OCI-LY1 (cell line): ENCODE measurements around the gene SLC18B1.

ENCODE experiments used
- H2AFZ ChIP-seq: fragments of 200-600 bp; sonication (generic), shearing (Covaris generic); 2 replicates; pipeline ENCODE4 v1.6.0; 2014; ENCODE audit warnings: antibody characterized with exemption, mild to moderate bottlenecking, low read length
- H3F3A ChIP-seq: fragments of 200-600 bp; sonication (generic), shearing (Covaris generic); 2 replicates; pipeline ENCODE4 v1.6.0; 2014; ENCODE audit warnings: mild to moderate bottlenecking, antibody characterized with exemption, low read length, moderate library complexity; ENCODE audit not compliant: insufficient read depth
- H3K27ac ChIP-seq: fragments of 200-600 bp; sonication (generic); 2 replicates; pipeline ENCODE4 v1.5.1; 2014; ENCODE audit warnings: low read length, mixed run types, mild to moderate bottlenecking, low read depth; ENCODE audit not compliant: poor library complexity, severe bottlenecking
- H3K27me3 ChIP-seq: fragments of 200-600 bp; sonication (generic); 2 replicates; pipeline ENCODE4 v1.6.0; 2014; ENCODE audit warnings: antibody characterized with exemption, mild to moderate bottlenecking, low read length, moderate library complexity; ENCODE audit not compliant: insufficient read depth
- H3K36me3 ChIP-seq: fragments of 200-600 bp; sonication (generic); 2 replicates; pipeline ENCODE4 v1.6.1; 2014; ENCODE audit warnings: mild to moderate bottlenecking, antibody characterized with exemption, low read length, moderate library complexity, mixed read lengths; ENCODE audit not compliant: insufficient read depth
- H3K4me1 ChIP-seq: fragments of 200-600 bp; sonication (generic); 2 replicates; pipeline ENCODE4 v1.5.1; 2014; ENCODE audit warnings: mild to moderate bottlenecking, low read length, moderate library complexity; ENCODE audit not compliant: insufficient read depth, severe bottlenecking
- H3K4me2 ChIP-seq: fragments of 200-600 bp; sonication (generic), shearing (Covaris generic); 2 replicates; pipeline ENCODE4 v1.6.1; 2014; ENCODE audit warnings: low read length
- H3K4me3 ChIP-seq: fragments of 200-600 bp; sonication (generic); 2 replicates; pipeline ENCODE4 v1.5.1; 2014; ENCODE audit warnings: low read length, low read depth, mild to moderate bottlenecking, mixed read lengths; ENCODE audit not compliant: poor library complexity, severe bottlenecking
- H3K79me2 ChIP-seq: fragments of 200-600 bp; shearing (Covaris generic); 2 replicates; pipeline ENCODE4 v1.6.1; 2016; ENCODE audit warnings: mixed run types, low read length, mixed read lengths; ENCODE audit not compliant: insufficient read depth
- H3K9ac ChIP-seq: fragments of 200-600 bp; sonication (generic), shearing (Covaris generic); 2 replicates; pipeline ENCODE4 v1.6.1; 2014; ENCODE audit warnings: mild to moderate bottlenecking, low read length, mixed read lengths
- H3K9me2 ChIP-seq: fragments of 200-600 bp; sonication (generic), shearing (Covaris generic); 2 replicates; pipeline ENCODE4 v1.6.1; 2014; ENCODE audit warnings: low read depth, mild to moderate bottlenecking, low read length, mixed read lengths
- H3K9me3 ChIP-seq: fragments of 200-600 bp; shearing (Covaris generic); 2 replicates; pipeline ENCODE4 v1.6.1; 2014; ENCODE audit warnings: low read length, mixed read lengths
- H4K20me1 ChIP-seq: fragments of 200-600 bp; sonication (generic), shearing (Covaris generic); 2 replicates; pipeline ENCODE4 v1.6.0; 2016; ENCODE audit warnings: mild to moderate bottlenecking, low read length; ENCODE audit not compliant: insufficient read depth
- EZH2 ChIP-seq: fragments of 200-600 bp; sonication (generic), shearing (Covaris generic); IDR thresholded peaks from 2 replicates; pipeline ENCODE4 v1.8.0; 2017; ENCODE audit warnings: borderline replicate concordance, mixed run types, mild to moderate bottlenecking, antibody characterized with exemption, low read length, moderate library complexity, mixed read lengths
- TF ChIP-seq, protein P1 (sequence below): fragments of 200-600 bp; sonication (generic), shearing (Covaris generic); IDR thresholded peaks from 2 replicates; pipeline ENCODE4 v1.5.1; 2017; ENCODE audit warnings: mild to moderate bottlenecking, antibody characterized with exemption, low read length, moderate library complexity, mixed read lengths

SLC18B1 gene

GRCh38 chr6:132751306-132751705 lies 47.1 kb downstream of the SLC18B1 start:
- no peaks in the 10 kb centered on the region for H3K79me2 ChIP-seq
- TF ChIP-seq EZH2: no peak
- TF ChIP-seq, protein P1, sequence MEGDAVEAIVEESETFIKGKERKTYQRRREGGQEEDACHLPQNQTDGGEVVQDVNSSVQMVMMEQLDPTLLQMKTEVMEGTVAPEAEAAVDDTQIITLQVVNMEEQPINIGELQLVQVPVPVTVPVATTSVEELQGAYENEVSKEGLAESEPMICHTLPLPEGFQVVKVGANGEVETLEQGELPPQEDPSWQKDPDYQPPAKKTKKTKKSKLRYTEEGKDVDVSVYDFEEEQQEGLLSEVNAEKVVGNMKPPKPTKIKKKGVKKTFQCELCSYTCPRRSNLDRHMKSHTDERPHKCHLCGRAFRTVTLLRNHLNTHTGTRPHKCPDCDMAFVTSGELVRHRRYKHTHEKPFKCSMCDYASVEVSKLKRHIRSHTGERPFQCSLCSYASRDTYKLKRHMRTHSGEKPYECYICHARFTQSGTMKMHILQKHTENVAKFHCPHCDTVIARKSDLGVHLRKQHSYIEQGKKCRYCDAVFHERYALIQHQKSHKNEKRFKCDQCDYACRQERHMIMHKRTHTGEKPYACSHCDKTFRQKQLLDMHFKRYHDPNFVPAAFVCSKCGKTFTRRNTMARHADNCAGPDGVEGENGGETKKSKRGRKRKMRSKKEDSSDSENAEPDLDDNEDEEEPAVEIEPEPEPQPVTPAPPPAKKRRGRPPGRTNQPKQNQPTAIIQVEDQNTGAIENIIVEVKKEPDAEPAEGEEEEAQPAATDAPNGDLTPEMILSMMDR: no peak
- H3F3A ChIP-seq: no peaks in the 10 kb centered on the region
- no peaks in the 10 kb centered on the region for H3K9me2 ChIP-seq
- H3K9ac ChIP-seq: no peak overlapping the region
- no peak overlapping the region for H3K27ac ChIP-seq
- H3K27me3 ChIP-seq: no peaks in the 10 kb centered on the region
- peaks cover 57% of the 10 kb centered on the region for H3K36me3 ChIP-seq
- no peak overlapping the region for H3K4me2 ChIP-seq
- H3K4me3 ChIP-seq: no peak overlapping the region
- H4K20me1 ChIP-seq: no peaks in the 10 kb centered on the region
- no peak overlapping the region for H2AFZ ChIP-seq
- peaks cover 10% of the 10 kb centered on the region for H3K4me1 ChIP-seq
- no peaks in the 10 kb centered on the region for H3K9me3 ChIP-seq

DNA sequence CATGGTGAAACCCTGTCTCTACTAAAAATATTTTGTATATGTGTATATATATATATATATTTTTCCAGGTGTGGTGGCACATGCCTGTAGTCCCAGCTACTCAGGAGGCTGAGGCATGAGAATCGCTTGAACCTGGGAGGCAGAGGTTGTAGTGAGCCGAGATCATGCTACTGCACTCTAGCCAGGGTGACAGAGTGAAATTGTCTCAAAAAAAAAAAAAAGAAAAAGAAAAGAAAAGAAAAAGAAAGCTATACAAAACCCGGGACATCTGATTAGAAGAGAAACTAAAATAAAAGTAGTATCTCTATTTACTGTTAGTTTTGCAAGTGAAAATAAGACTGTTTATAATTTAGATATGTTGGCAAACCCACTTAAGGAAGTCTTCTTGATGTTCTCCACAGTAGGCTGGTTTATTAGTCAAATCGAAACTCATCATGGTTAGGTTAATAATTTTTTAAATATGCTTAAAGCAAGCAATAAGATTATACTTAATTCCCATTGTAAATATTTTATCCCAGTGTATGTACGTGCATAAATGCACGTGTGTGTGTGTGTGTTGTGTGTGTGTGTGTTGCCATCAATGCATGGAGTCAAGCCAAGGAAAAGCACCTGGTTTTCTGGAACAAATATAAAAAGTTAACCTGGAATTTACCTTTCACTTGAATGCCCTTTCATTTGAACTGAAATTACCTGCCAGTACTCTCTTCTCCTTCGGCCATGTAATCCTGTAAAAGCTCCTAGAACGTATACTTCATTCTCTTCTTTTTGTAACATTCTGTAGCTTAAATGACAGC lies 47.8 kb downstream of the SLC18B1 start:
- Histone ChIP-seq H3K4me2 (no peak overlapping the region), H2AFZ (no peak overlapping the region), H3K9me2 (no peaks in the 10 kb centered on the region), H3K27ac (no peak overlapping the region), H3K9ac (no peak overlapping the region), H3K36me3 (peaks cover 63% of the 10 kb centered on the region), H3K9me3 (no peaks in the 10 kb centered on the region), H3K4me1 (peaks cover 4% of the 10 kb centered on the region), H3K27me3 (no peaks in the 10 kb centered on the region), H3K4me3 (no peak overlapping the region), H4K20me1 (no peaks in the 10 kb centered on the region), H3K79me2 (no peaks in the 10 kb centered on the region), H3F3A (no peaks in the 10 kb centered on the region)
- no peak for TF ChIP-seq EZH2
- TF ChIP-seq, protein P1: no peak

DNA sequence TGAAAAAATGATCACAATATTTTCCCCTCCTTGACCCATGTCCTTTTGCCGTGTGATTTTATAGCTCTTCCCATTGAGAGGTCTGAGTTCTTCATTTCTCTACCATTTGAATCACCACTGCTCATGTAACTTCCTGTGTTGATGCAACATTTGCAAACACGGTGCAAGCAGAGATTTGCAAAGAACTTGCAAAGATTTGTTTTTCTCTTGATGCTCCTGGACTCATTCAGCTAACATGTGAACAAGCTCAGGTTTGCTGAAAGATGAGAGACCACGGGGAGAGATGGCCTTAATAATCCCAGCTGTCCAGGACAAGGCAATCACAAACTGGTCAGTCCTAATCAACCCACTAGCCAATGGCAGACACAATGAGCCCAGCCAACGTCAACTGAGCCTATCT lies 49.3 kb downstream of the SLC18B1 start:
- Histone ChIP-seq H3K36me3 (peaks cover 77% of the 10 kb centered on the region), H3F3A (no peaks in the 10 kb centered on the region), H2AFZ (no peak overlapping the region), H3K9ac (no peak overlapping the region), H3K79me2 (no peaks in the 10 kb centered on the region), H4K20me1 (no peaks in the 10 kb centered on the region), H3K4me2 (no peak overlapping the region), H3K4me1 (no peaks in the 10 kb centered on the region), H3K4me3 (no peak overlapping the region), H3K27ac (no peak overlapping the region), H3K9me3 (no peaks in the 10 kb centered on the region), H3K9me2 (no peaks in the 10 kb centered on the region), H3K27me3 (no peaks in the 10 kb centered on the region)
- no peak for TF ChIP-seq EZH2
- TF ChIP-seq, protein P1: no peak
